CD4-positive, alpha-beta T cell (primary cell): Measurements from ENCODE around the gene NAALADL1. TPM values are rescaled to one million over a fixed set of nuclear protein-coding genes. Genes with fewer than 3 reads are reported as not detected.

ENCODE experiments used
- ATAC-seq: fragments of 200-7000 bp; cut with Tn5 transposase; one replicate; pipeline ENCODE4 v1.10.0; 2022; ENCODE audit warnings: mild to moderate bottlenecking; ENCODE audit not compliant: poor library complexity
- CTCF ChIA-PET: fragments of 350-600 bp; sonication (Branson Sonifier 250); formaldehyde crosslinking; loops from one replicate; lab custom pipeline; 2021; ENCODE audit warnings: antibody characterized with exemption, inconsistent platforms; lab: Charles Lee
- POLR2A ChIA-PET: fragments of 350-600 bp; sonication (Branson Sonifier 250); formaldehyde crosslinking; loops from one replicate; lab custom pipeline; 2021; ENCODE audit warnings: antibody characterized with exemption, inconsistent platforms; lab: Charles Lee
- DNase-seq, 14 experiments: peaks; one replicate each; pipeline ENCODE4 v3.0.0-alpha.2; 2013 to 2020; ENCODE audit warnings: mixed read lengths in 2 of 14
- H3K27ac ChIP-seq, 2 donors: one replicate each; pipeline versions ENCODE4 v1.5.1 to v1.7.0; 2013; ENCODE audit warnings: low read length in 2 of 2, low read depth in 1 of 2, mild to moderate bottlenecking in 1 of 2
- H3K27me3 ChIP-seq, 2 experiments: 1 replicate in 1 of 2; 2 replicates in 1 of 2; pipeline versions ENCODE4 v1.6.1 to v1.7.0; 2013; ENCODE audit warnings: low read length in 2 of 2, control low read depth in 1 of 2, mild to moderate bottlenecking in 1 of 2, moderate library complexity in 1 of 2; ENCODE audit not compliant: insufficient read depth in 2 of 2, control insufficient read depth in 1 of 2
- H3K36me3 ChIP-seq: one replicate; pipeline ENCODE4 v1.6.1; 2013; ENCODE audit warnings: low read length, control low read depth; ENCODE audit not compliant: insufficient read depth
- H3K4me1 ChIP-seq: one replicate; pipeline ENCODE4 v1.6.1; 2013; ENCODE audit warnings: low read length, control low read depth; ENCODE audit not compliant: insufficient read depth
- H3K4me3 ChIP-seq: one replicate; pipeline ENCODE4 v1.5.1; 2013; ENCODE audit warnings: mild to moderate bottlenecking, low read length, moderate library complexity
- H3K9me3 ChIP-seq, 2 experiments: 1 replicate in 1 of 2; 2 replicates in 1 of 2; pipeline versions ENCODE4 v1.6.1 to v1.7.0; 2013; ENCODE audit warnings: low read length in 2 of 2, mild to moderate bottlenecking in 2 of 2, control low read depth in 1 of 2, moderate library complexity in 1 of 2; ENCODE audit not compliant: control insufficient read depth in 1 of 2, insufficient read depth in 1 of 2
- H3K27ac Mint-ChIP-seq: one replicate; pipeline ENCODE4 v1.8.0; 2020; ENCODE audit warnings: mixed read lengths
- H3K27me3 Mint-ChIP-seq: one replicate; pipeline ENCODE4 v1.8.0; 2021; ENCODE audit warnings: mixed read lengths
- H3K36me3 Mint-ChIP-seq: one replicate; pipeline ENCODE4 v1.8.0; 2021; ENCODE audit warnings: low read depth, mixed read lengths
- H3K4me1 Mint-ChIP-seq: one replicate; pipeline ENCODE4 v1.8.0; 2021; ENCODE audit warnings: low read depth, mixed read lengths
- H3K4me3 Mint-ChIP-seq: one replicate; pipeline ENCODE4 v1.8.0; 2020; ENCODE audit warnings: mild to moderate bottlenecking, mixed read lengths
- H3K9me3 Mint-ChIP-seq: one replicate; pipeline ENCODE4 v1.8.0; 2020; ENCODE audit warnings: mixed read lengths
- intact Hi-C, 2 experiments: fragments of 100-400 bp; cut with DNase I in 1 of 2; cut with micrococcal nuclease in 1 of 2; formaldehyde crosslinking; loops; one replicate each; pipeline versions ENCODE4 v1.15.1 to v1.9.0; 2023 to 2025; cut with DNase I, micrococcal nuclease
- total RNA-seq, 174 experiments: library from RNA in 2 of 174; stranded (reverse) in 2 of 174; gene quantifications; one replicate each; pipeline ENCODE4 v1.2.3 and lab custom pipeline; 2021 to 2026
- TF ChIP-seq, protein P1 (sequence below): fragments of 200-600 bp; IDR thresholded peaks from one replicate; pipeline ENCODE4 v1.8.0; 2022; ENCODE audit warnings: antibody characterized with exemption, mild to moderate bottlenecking

Gene NAALADL1
- total RNA-seq, 2 experiments from 2014 or later: 7.7 to 9.2 TPM

DNA sequence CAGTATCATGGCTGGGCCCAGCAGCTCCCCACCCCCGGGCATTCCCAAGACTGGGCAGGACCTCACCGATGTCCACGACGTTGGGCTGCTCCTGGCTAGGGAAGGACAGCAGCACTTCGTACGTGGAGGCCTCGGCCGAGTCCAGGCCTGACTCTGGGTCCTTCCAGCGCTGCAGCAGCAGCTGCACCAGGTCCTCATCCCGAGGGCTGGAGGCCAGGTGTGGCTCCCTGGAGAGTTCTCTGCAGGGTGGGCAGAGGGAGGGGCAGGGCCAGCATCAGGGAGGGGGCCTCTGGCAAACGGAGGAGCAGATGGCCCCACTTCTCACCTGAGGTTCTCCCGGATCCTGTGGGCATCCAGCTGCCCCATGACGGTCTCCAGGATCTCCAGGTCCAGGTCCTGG is 341 bp downstream of the NAALADL1 start:
- ATAC-seq (no peak), DNase-seq (no peak)
- peaks cover 22% of the 10 kb centered on the region for H3K4me1 ChIP-seq
- Mint-ChIP-seq H3K9me3 (no peaks in the 10 kb centered on the region), H3K36me3 (no peaks in the 10 kb centered on the region), H3K27ac (no peak overlapping the region), H3K4me1 (peaks cover 14% of the 10 kb centered on the region), H3K4me3 (no peak overlapping the region), H3K27me3 (no peaks in the 10 kb centered on the region)
- TF ChIP-seq, protein P1, sequence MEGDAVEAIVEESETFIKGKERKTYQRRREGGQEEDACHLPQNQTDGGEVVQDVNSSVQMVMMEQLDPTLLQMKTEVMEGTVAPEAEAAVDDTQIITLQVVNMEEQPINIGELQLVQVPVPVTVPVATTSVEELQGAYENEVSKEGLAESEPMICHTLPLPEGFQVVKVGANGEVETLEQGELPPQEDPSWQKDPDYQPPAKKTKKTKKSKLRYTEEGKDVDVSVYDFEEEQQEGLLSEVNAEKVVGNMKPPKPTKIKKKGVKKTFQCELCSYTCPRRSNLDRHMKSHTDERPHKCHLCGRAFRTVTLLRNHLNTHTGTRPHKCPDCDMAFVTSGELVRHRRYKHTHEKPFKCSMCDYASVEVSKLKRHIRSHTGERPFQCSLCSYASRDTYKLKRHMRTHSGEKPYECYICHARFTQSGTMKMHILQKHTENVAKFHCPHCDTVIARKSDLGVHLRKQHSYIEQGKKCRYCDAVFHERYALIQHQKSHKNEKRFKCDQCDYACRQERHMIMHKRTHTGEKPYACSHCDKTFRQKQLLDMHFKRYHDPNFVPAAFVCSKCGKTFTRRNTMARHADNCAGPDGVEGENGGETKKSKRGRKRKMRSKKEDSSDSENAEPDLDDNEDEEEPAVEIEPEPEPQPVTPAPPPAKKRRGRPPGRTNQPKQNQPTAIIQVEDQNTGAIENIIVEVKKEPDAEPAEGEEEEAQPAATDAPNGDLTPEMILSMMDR: no peak
- no peaks in the 10 kb centered on the region for H3K9me3 ChIP-seq
- H3K27ac ChIP-seq: no peak overlapping the region
- POLR2A ChIA-PET: no interaction called here
- CTCF ChIA-PET: no interaction called here
- H3K27me3 ChIP-seq: no peaks in the 10 kb centered on the region
- H3K36me3 ChIP-seq: no peaks in the 10 kb centered on the region
- H3K4me3 ChIP-seq: no peak overlapping the region
- intact Hi-C loops: no loop called here

DNA sequence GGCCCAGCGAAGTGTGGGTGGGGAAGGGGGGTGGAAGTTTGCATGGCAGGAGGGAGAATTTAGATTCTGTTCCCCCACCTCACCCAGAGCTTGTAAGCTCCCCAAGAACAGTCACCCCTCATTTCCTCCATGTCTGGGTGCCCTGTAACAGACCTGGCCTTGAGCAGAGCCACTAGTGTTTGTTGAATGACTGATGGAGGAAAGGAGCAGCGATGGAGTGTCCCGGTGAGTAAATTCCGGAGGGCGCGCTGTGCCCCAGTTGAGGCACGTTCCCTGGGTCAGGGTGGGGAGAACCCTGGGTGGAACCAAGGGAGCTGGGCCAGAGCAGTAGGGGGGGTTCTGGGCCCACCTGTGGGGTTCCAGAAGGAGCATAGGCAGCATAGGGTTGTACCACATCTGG is 827 bp downstream of the NAALADL1 start:
- Histone ChIP-seq H3K36me3 (no peaks in the 10 kb centered on the region), H3K9me3 (no peaks in the 10 kb centered on the region), H3K27me3 (no peaks in the 10 kb centered on the region), H3K4me3 (no peak overlapping the region), H3K27ac (no peak overlapping the region), H3K4me1 (peaks cover 22% of the 10 kb centered on the region)
- H3K4me1 Mint-ChIP-seq: peaks cover 14% of the 10 kb centered on the region
- intact Hi-C loops: no loop called here
- H3K4me3 Mint-ChIP-seq: no peak overlapping the region
- TF ChIP-seq, protein P1: no peak
- H3K9me3 Mint-ChIP-seq: no peaks in the 10 kb centered on the region
- ChIA-PET CTCF (no interaction called here), POLR2A (no interaction called here)
- no peak for ATAC-seq
- no peaks in the 10 kb centered on the region for H3K27me3 Mint-ChIP-seq
- H3K36me3 Mint-ChIP-seq: no peaks in the 10 kb centered on the region
- H3K27ac Mint-ChIP-seq: no peak overlapping the region
- no peak for DNase-seq

DNA sequence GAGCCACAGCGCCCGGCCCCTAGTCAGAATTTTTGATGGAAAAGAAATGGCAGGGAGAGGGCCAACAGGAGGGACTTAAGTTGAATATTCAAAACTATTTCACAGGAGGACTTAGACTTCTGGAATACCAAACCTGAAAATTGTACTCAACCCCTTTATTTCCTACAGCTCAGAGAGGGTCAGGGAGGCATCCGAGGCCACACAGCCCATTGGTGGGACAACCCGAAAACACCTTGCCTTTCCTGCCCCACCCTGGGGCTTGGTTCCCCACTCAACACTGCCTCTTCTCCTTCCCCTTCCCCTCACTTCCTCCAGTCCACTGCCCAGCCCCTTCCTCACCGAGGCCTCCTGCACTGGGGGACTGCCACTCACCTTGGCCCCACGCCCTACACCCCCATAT is 1.4 kb downstream of the NAALADL1 start:
- Histone ChIP-seq H3K4me3 (no peak overlapping the region), H3K27me3 (no peaks in the 10 kb centered on the region), H3K36me3 (no peaks in the 10 kb centered on the region), H3K9me3 (no peaks in the 10 kb centered on the region), H3K4me1 (peaks cover 22% of the 10 kb centered on the region), H3K27ac (no peak overlapping the region)
- H3K4me1 Mint-ChIP-seq: peaks cover 14% of the 10 kb centered on the region
- ChIA-PET CTCF (no interaction called here), POLR2A (no interaction called here)
- intact Hi-C loops: no loop called here
- H3K36me3 Mint-ChIP-seq: no peaks in the 10 kb centered on the region
- H3K27ac Mint-ChIP-seq: no peak overlapping the region
- DNase-seq: no peak
- no peak for ATAC-seq
- H3K9me3 Mint-ChIP-seq: no peaks in the 10 kb centered on the region
- TF ChIP-seq, protein P1: no peak
- H3K4me3 Mint-ChIP-seq: no peak overlapping the region
- H3K27me3 Mint-ChIP-seq: no peaks in the 10 kb centered on the region
